GM12878 (cell line): Measurements from ENCODE around the gene SEMA4D. TPM values are rescaled to one million over a fixed set of nuclear protein-coding genes. Genes with fewer than 3 reads are reported as not detected.

Source experiments
- ATF3 ChIP-seq: IDR thresholded peaks from 2 replicates; pipeline ENCODE4 v1.6.1; 2011; ENCODE audit warnings: low read depth, mild to moderate bottlenecking, low read length, moderate library complexity, borderline replicate concordance; ENCODE audit errors: extremely low read depth
- BHLHE40 ChIP-seq, 2 experiments: fragments of 450-650 bp in 1 of 2; IDR thresholded peaks; 2 replicates each; pipeline ENCODE4 v1.6.1; 2011 to 2017; ENCODE audit warnings: low read depth in 2 of 2, borderline replicate concordance in 1 of 2, improper control_type of control experiment in 1 of 2, low read length in 1 of 2, mild to moderate bottlenecking in 1 of 2
- BMI1 ChIP-seq: fragments of 450-650 bp; IDR thresholded peaks from 2 replicates; pipeline ENCODE4 v1.6.1; 2016; ENCODE audit warnings: mild to moderate bottlenecking, moderate library complexity, borderline replicate concordance
- BRCA1 ChIP-seq: IDR thresholded peaks from 2 replicates; pipeline ENCODE4 v1.6.1; 2011; ENCODE audit warnings: low read depth, low read length, improper control_type of control experiment
- CREB1 ChIP-seq: IDR thresholded peaks from 2 replicates; pipeline ENCODE4 v1.6.1; 2012; ENCODE audit warnings: low read depth, mild to moderate bottlenecking, inconsistent platforms
- CTCF ChIP-seq, 3 experiments: IDR thresholded peaks in 2 of 3; conservative IDR thresholded peaks in 1 of 3; 2 replicates each; pipeline ENCODE4 v1.5.1; 2011; ENCODE audit warnings: low read depth in 3 of 3, low read length in 3 of 3, mild to moderate bottlenecking in 3 of 3, control low read depth in 2 of 3, moderate library complexity in 2 of 3, inconsistent platforms in 1 of 3, mixed read lengths in 1 of 3; ENCODE audit not compliant: control insufficient read depth in 2 of 3, insufficient read depth in 1 of 3; ENCODE audit errors: extremely low read depth in 1 of 3
- EP300 ChIP-seq, 2 experiments: fragments of 150-350 bp in 1 of 2; IDR thresholded peaks; 2 replicates each; pipeline ENCODE4 v1.6.1; 2011 to 2012; ENCODE audit warnings: low read depth in 2 of 2, low read length in 2 of 2, borderline replicate concordance in 1 of 2, improper control_type of control experiment in 1 of 2, inconsistent platforms in 1 of 2; ENCODE audit not compliant: control insufficient read depth in 1 of 2
- GATAD2B ChIP-seq: fragments of 450-650 bp; conservative IDR thresholded peaks from 2 replicates; pipeline ENCODE4 v1.6.1; 2017; ENCODE audit warnings: low read depth, mild to moderate bottlenecking, moderate library complexity
- HCFC1 ChIP-seq: fragments of 150-350 bp; IDR thresholded peaks from 2 replicates; pipeline ENCODE4 v1.6.1; 2014; ENCODE audit warnings: low read length
- MEF2A ChIP-seq: IDR thresholded peaks from 2 replicates; pipeline ENCODE4 v1.6.1; 2011; ENCODE audit warnings: low read depth, mild to moderate bottlenecking, low read length, moderate library complexity; ENCODE audit not compliant: insufficient read depth
- POU2F2 ChIP-seq: IDR thresholded peaks from 3 replicates; pipeline ENCODE4 v1.6.1; 2011; ENCODE audit warnings: low read depth, mild to moderate bottlenecking, low read length, borderline replicate concordance
- RUNX3 ChIP-seq: IDR thresholded peaks from 2 replicates; pipeline ENCODE4 v1.6.1; 2012; ENCODE audit warnings: low read length, inconsistent platforms
- SMAD5 ChIP-seq: IDR thresholded peaks from 2 replicates; pipeline ENCODE4 v1.6.1; 2016; ENCODE audit warnings: antibody characterized with exemption, low read depth
- SMC3 ChIP-seq: IDR thresholded peaks from 2 replicates; pipeline ENCODE4 v1.6.1; 2011; ENCODE audit warnings: low read length, improper control_type of control experiment, borderline replicate concordance
- SP1 ChIP-seq: IDR thresholded peaks from one replicate; pipeline ENCODE4 v1.6.1; 2011; ENCODE audit warnings: low read depth, low read length
- SPI1 ChIP-seq: IDR thresholded peaks from 2 replicates; pipeline ENCODE4 v1.6.1; 2011; ENCODE audit warnings: low read depth, mild to moderate bottlenecking, low read length, moderate library complexity, borderline replicate concordance; ENCODE audit not compliant: insufficient read depth
- TCF3 ChIP-seq: IDR thresholded peaks from 2 replicates; pipeline ENCODE4 v1.6.1; 2012; ENCODE audit warnings: low read depth, mild to moderate bottlenecking, low read length, borderline replicate concordance; ENCODE audit not compliant: insufficient read depth
- TCF7 ChIP-seq: IDR thresholded peaks from 2 replicates; pipeline ENCODE4 v1.6.1; 2014; ENCODE audit warnings: antibody characterized with exemption, borderline replicate concordance
- ZNF207 ChIP-seq: fragments of 450-650 bp; IDR thresholded peaks from 2 replicates; pipeline ENCODE4 v1.6.1; 2014; ENCODE audit warnings: antibody characterized with exemption, mild to moderate bottlenecking, borderline replicate concordance
- polyA plus RNA-seq, 11 experiments: library from polyadenylated mRNA; depleted of rRNA in 4 of 11; unstranded in 6 of 11; stranded (reverse) in 5 of 11; fragments of >200 nt; fragmentation: Nextera tagmentation in 4 of 11; fragmentation: Illumina TruSeq in 1 of 11; extraction: Ambion mirVana in 4 of 11; extraction: Trizol in 1 of 11; gene quantifications; 1 replicate in 1 of 11; 2 replicates in 10 of 11; pipeline versions ENCODE4 v1.2.1 to v1.2.3, GENCODE V29; 2011 to 2016; ENCODE audit warnings: inconsistent platforms in 2 of 11, missing spikeins in 2 of 11, low read depth in 1 of 11
- total RNA-seq, 4 experiments: library from RNA; depleted of rRNA in 3 of 4; stranded (reverse); fragments of >200 nt in 3 of 4; fragmentation: Illumina TruSeq in 1 of 4; extraction: Trizol in 1 of 4; gene quantifications; 2 replicates each; pipeline versions ENCODE4 v1.2.1 to v1.2.3, GENCODE V29; 2013 to 2021
- TF ChIP-seq, protein P1 (sequence below): fragments of 450-650 bp; IDR thresholded peaks from 2 replicates; pipeline ENCODE4 v1.6.1; 2016; ENCODE audit warnings: mild to moderate bottlenecking, moderate library complexity, borderline replicate concordance

SEMA4D gene
- total and polyA plus RNA-seq, 10 of the 15 experiments (the other 5 are each of a cell fraction or from before 2014, with no cell fraction given), result 15.1 to 136 (median 39.6) TPM

DNA sequence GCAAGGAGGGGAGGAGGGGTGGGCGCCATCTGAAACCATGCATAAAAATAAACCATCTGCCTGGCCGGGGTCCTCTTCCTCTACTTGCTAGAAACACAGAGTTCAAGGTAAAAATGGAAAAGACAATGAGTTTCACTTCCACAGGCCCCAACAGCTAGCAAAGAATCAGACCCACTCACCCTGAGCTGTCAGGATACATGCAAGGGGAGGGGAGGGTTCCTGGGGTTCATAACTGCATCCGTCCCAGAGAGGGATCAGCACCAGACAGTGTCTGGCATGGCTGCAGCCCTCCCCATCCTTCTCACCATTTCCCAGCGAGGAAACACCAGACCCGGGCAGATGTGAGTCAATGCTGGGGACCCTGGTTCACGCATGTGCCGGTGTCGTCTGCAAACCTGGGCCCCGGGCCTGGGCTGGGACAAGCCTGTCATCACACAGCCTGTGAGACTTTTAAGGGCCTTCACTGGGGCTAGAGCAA, 55.4 kb downstream of the SEMA4D start (continued):
- TF ChIP-seq CTCF (IDR thresholded peaks at IDR 0.05 in 2 of 3, conservative IDR thresholded peaks at IDR 0.05 in 1 of 3; ENCODE audit: control insufficient read depth in 2 of 3, extremely low read depth in 1 of 3, insufficient read depth in 1 of 3, low read depth in 3 of 3, low read length in 3 of 3) (no peak), BMI1 (no peak), GATAD2B (no peak), TCF3 (no peak), POU2F2 (no peak), CREB1 (no peak), RUNX3 (peak; percentile 37), SMC3 (no peak), SPI1 (peak; percentile 85), HCFC1 (no peak), SP1 (no peak), ZNF207 (no peak), EP300 (IDR thresholded peaks at IDR 0.05; ENCODE audit: borderline replicate concordance in 1 of 2, control insufficient read depth in 1 of 2, low read depth in 2 of 2, low read length in 2 of 2) (no peak), BRCA1 (no peak), ATF3 (no peak), TCF7 (no peak), MEF2A (peak; percentile 48; the same call in 1 of the 2 replicates), SMAD5 (no peak), BHLHE40 (IDR thresholded peaks at IDR 0.05; ENCODE audit: borderline replicate concordance in 1 of 2, low read depth in 2 of 2, low read length in 1 of 2) (peak in 1 of 2 experiments; percentile 26; a peak in 1 of 4 replicates)
- TF ChIP-seq, protein P1, sequence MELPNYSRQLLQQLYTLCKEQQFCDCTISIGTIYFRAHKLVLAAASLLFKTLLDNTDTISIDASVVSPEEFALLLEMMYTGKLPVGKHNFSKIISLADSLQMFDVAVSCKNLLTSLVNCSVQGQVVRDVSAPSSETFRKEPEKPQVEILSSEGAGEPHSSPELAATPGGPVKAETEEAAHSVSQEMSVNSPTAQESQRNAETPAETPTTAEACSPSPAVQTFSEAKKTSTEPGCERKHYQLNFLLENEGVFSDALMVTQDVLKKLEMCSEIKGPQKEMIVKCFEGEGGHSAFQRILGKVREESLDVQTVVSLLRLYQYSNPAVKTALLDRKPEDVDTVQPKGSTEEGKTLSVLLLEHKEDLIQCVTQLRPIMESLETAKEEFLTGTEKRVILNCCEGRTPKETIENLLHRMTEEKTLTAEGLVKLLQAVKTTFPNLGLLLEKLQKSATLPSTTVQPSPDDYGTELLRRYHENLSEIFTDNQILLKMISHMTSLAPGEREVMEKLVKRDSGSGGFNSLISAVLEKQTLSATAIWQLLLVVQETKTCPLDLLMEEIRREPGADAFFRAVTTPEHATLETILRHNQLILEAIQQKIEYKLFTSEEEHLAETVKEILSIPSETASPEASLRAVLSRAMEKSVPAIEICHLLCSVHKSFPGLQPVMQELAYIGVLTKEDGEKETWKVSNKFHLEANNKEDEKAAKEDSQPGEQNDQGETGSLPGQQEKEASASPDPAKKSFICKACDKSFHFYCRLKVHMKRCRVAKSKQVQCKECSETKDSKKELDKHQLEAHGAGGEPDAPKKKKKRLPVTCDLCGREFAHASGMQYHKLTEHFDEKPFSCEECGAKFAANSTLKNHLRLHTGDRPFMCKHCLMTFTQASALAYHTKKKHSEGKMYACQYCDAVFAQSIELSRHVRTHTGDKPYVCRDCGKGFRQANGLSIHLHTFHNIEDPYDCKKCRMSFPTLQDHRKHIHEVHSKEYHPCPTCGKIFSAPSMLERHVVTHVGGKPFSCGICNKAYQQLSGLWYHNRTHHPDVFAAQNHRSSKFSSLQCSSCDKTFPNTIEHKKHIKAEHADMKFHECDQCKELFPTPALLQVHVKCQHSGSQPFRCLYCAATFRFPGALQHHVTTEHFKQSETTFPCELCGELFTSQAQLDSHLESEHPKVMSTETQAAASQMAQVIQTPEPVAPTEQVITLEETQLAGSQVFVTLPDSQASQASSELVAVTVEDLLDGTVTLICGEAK, result no peak
